Fibroblast of the aortic adventitia (primary cell): ENCODE results near the gene UBE2C. TPM values are rescaled to one million over a fixed set of nuclear protein-coding genes. Genes with fewer than 3 reads are reported as not detected.

Experiments used
- DNase-seq: peaks from one replicate; pipeline ENCODE4 v3.0.0-alpha.2; 2010; ENCODE audit warnings: low read depth
- H3K4me3 ChIP-seq: 2 replicates; pipeline ENCODE4 v1.5.1; 2011; ENCODE audit warnings: low read depth, mild to moderate bottlenecking, control low read depth, low read length, moderate library complexity
- total RNA-seq: library from RNA; depleted of rRNA; stranded (reverse); fragments of >200 nt; gene quantifications from 2 replicates; pipeline ENCODE4 v1.2.3, GENCODE V29; 2012; ENCODE audit warnings: low replicate concordance
- TF ChIP-seq, protein P1 (sequence below): IDR thresholded peaks from 2 replicates; pipeline ENCODE4 v1.5.1; 2011; ENCODE audit warnings: mild to moderate bottlenecking, low read length, control low read depth, inconsistent platforms; ENCODE audit not compliant: insufficient read depth

UBE2C gene
- total RNA-seq, 1 donor: 53.3 TPM

DNA sequence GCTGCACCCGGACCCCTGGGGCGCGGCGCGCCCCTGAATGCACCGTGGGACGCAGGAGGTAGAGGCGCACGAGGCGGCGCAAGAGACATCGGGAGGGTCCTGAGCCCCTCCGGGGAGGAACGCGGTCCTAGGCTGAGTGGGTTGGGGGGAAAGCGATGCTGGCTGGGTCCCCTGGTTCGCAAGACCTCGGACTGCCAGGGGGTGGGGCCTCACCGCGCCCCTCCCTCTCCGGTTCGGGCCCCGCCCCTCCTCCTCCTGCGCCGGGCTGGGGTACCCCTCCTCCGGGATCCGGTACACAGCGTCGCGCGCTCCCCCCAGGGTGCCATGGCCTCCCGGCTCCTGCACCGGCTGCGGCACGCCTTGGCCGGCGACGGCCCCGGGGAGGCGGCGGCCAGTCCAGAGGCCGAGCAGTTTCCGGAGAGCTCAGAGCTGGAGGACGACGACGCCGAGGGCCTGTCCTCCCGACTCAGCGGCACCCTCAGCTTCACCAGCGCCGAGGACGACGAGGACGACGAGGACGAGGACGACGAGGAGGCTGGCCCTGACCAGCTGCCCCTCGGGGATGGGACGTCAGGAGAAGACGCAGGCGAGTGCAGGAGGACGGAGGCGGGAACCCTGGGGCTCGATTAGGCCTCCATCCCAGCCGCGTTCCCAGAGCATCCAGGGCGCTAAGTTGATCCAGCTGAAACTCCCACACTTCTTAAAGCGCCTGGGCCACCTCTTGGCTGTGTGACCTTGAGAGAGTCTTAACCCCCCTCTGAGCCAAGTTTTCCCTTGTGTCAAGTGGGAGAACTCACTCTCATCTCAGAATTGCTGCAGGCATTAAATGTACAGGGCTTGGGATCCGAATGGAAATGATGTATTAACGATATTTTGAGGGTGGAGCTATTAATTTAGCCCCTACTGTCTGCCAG, 21.7 kb downstream of the UBE2C start:
- peak overlapping the region; percentile 90 for H3K4me3 ChIP-seq
- TF ChIP-seq, protein P1, sequence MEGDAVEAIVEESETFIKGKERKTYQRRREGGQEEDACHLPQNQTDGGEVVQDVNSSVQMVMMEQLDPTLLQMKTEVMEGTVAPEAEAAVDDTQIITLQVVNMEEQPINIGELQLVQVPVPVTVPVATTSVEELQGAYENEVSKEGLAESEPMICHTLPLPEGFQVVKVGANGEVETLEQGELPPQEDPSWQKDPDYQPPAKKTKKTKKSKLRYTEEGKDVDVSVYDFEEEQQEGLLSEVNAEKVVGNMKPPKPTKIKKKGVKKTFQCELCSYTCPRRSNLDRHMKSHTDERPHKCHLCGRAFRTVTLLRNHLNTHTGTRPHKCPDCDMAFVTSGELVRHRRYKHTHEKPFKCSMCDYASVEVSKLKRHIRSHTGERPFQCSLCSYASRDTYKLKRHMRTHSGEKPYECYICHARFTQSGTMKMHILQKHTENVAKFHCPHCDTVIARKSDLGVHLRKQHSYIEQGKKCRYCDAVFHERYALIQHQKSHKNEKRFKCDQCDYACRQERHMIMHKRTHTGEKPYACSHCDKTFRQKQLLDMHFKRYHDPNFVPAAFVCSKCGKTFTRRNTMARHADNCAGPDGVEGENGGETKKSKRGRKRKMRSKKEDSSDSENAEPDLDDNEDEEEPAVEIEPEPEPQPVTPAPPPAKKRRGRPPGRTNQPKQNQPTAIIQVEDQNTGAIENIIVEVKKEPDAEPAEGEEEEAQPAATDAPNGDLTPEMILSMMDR: no peak
- peak; percentile 66 for DNase-seq

DNA sequence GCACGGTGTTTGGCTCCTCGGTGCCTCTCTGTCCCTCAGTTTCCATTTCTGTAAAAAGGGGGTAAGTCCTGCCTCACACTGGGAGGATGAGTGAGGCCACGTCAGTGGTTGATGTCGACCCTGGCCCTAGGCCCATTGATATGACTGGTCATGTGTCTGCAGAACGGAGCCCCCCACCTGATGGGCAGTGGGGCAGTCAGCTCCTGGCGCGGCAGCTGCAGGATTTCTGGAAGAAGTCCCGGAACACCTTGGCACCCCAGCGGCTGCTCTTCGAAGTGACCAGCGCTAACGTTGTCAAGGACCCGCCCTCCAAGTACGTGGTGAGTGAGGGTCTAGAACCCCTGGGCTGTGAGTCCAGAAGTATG, 22.3 kb downstream of the UBE2C start:
- TF ChIP-seq, protein P1: no peak
- no peak for DNase-seq
- H3K4me3 ChIP-seq: peak overlapping the region; percentile 90

DNA sequence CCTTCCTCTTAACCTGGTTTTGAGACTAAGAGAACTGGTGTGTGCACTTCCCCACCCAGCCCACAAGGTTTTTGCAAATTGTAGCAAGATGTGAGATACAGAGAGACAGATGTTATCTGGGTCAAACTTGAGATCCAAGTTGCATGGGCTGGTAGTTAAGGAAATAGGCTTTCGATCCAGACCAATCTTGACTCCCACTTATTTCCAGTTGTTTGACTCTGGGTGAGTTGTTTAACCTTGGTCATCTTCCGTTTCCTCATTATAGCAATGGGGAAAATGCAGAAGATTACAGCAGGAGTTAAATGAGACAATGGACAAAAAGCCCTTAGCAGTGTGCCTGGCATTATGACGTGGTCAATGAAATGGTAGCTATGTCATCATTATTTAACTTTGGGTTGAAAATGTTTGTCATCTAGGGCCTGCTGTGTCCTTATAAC, 22.9 kb downstream of the UBE2C start:
- DNase-seq: peak; percentile 48
- TF ChIP-seq, protein P1: peak; percentile 27
- H3K4me3 ChIP-seq: peak overlapping the region; percentile 90

DNA sequence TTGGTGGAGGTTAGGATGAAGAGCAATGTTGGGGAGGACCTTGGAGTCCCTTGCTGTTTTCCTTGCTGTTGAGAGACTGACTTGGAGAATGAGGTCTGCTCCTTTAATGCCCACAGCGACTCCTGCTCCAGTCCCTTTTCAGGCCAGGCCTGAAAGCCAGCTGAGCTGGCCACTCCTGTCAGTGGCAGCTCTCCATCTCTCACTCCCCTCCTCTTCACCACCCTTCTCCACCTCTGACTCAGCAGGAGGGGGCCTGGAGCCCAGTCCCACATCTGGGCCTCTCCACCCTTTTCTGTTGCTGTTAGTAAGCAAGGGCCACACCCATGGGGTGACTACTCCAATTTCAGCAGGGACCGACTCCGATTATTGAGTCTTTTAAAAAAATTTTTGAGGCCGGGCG, 23.4 kb downstream of the UBE2C start:
- H3K4me3 ChIP-seq: peak overlapping the region; percentile 90
- DNase-seq: peak; percentile 92
- TF ChIP-seq, protein P1: no peak

DNA sequence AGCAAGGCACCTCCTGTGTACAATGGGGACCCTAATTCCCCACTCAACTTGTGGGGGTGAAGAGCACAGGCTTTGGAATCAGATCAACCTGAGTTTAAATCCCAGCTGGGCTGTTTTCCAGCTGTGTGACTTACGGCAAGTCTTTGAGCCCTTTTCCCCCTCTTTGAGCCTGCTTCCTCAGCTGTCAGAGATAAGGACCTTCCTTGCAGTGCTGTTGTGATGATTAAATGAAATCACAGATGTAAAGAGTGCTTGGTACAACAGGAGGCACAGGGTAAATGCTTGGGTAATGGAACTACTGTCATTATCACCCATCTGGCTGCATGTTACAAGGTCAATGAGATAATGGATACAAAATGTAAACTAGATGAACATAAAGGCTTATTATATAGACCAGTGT, 24.4 kb downstream of the UBE2C start:
- peak overlapping the region; percentile 52 for H3K4me3 ChIP-seq
- TF ChIP-seq, protein P1: no peak
- DNase-seq: peak; percentile 70

DNA sequence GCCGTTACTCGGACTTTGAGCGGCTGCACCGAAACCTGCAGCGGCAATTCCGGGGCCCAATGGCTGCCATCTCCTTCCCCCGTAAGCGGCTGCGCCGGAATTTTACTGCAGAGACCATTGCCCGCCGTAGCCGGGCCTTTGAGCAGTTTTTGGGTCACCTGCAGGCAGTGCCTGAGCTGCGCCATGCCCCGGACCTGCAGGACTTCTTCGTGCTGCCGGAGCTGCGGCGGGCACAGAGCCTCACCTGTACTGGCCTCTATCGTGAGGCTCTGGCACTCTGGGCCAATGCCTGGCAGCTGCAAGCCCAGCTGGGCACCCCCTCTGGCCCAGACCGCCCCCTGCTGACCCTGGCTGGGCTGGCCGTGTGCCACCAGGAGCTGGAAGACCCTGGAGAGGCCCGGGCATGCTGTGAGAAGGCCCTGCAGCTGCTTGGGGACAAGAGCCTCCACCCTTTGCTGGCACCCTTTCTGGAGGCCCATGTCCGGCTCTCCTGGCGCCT, 28.3 kb downstream of the UBE2C start:
- no peak for DNase-seq
- TF ChIP-seq, protein P1: no peak
- H3K4me3 ChIP-seq: no peak overlapping the region
